HG02798 (cell line): ENCODE measurements around the gene HOXB3.

Experiments
- ATAC-seq: cut with Tn5 transposase; IDR thresholded peaks from one replicate; pipeline ENCODE4 v1.9.1; 2021; ENCODE audit warnings: mild to moderate bottlenecking; ENCODE audit not compliant: unreplicated experiment, poor library complexity

HOXB3 gene

DNA sequence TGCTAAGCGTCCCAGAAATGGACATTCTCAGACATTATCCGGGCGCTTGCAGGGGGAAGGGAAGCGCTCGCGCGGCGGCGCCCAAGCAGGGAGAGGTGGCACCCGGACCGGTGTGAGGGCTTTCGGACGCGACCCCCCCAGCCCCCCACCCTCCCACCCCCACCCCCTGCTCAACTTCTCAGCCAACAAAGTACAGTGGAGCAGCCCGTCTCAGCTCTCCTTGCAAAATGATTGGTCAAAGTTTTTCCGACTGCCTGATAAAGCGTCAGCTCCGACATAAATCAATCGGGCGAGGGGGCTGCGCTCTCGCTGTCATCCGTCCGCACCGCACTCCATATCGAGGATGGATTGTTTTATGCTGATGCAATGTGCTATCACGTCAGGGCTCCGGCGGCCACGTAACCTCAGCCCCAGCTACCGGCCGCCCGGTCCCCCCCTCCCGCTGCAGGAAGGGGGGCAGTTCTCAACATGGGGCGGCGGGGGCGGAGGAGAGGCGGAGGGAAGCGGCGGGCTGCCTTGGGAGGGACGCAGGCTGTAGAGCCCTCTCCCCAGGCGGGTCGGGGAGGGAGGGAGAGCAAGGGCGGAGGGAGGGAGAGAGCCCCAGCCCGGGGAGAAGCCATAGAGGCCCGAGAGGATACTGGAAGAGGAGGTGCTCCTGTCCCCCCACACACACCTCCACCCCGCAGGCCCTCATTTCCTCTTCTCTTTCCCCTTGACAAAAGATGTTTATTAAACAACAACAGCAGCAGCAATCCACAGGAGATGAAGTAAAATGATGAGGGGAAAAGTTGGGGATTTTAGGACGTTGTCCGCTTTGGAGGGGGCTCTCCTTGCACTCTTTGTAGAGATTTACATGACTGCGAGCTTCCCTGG is 36.4 kb upstream of the HOXB3 start, which contains the start of gene HOXB9:
TSS of gene HOXB9 (minus strand) at position 114 of the 873 bp plus-strand sequence. CDS start at position 25, 89 bp downstream.
- ATAC-seq, result no peak

DNA sequence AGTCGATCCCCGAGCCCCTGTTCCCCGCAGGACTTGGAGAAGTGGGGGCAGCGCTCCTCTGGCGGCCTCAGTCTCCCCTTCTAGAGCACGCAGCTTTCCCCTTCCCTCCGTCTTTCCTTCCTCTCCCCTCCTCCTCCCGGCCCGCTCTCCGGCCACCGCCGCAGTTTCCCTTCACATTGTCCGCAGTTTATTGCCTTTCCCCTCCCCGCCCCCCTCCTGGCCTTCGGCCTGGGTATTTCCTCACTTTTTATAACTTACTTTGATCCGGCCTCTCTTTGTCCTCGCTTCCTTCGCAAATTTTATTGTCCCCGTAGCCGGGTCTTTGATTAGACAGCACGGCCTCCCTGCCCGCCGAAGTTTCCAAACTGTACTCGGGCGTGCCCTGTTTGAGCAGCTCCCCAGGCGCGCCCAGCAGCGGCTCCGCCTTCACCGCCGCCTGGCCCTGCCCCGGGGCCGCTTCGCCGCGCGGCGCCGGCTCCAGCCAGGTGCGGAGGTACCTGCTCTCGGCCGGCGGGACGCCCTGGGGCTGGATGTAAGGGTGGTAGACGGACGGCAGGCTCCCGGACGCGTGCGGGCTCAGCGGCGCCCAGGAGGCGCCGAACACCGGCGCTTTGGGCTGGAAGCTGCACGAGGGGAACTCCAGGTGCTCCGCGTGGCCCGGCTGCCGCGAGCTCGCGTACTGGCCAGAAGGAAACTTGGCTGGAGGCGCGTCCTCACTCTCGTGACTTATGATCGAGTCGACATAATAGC is 35.6 kb upstream of the HOXB3 start:
- peak; percentile 42 for ATAC-seq

GRCh38 chr17:48624544-48625494 is 34.8 kb upstream of the HOXB3 start:
- ATAC-seq, result no peak

GRCh38 chr17:48624118-48624517 is 34.1 kb upstream of the HOXB3 start:
- no peak for ATAC-seq

DNA sequence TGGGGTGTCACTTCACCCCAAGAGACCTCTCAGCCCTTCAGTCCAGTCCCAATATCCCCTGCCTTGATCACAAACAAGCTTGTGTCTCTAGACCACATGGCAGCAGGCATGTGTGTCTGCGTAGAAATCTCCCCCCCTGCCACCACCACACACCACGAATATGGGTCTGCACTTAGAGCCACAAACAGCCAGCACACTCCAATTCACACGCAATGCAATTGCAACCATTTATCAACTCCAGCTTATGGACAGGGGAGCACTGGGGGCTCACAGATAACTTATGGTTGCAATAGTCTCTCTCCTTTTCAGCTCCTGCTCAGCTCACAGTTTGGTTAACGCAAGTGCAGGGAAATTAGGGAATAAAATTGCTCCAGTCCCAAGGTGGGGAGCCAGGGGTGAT is 33.5 kb upstream of the HOXB3 start:
- no peak for ATAC-seq

DNA sequence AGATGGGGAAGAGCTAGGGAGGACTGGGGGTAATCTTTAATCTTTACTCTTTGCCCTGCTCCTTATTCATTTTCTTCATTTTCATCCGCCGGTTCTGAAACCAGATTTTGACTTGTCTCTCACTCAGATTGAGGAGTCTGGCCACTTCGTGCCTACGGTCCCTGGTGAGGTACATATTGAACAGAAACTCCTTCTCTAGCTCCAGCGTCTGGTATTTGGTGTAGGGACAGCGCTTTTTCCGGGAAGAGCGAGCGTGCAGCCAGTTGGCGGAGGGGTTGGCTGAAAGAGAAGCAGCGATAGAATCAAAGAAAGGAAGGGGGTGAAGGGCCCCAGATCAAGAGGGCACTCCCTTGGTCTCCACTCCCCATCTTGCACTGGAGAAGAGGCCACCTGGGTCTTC is 32.8 kb upstream of the HOXB3 start:
- ATAC-seq, result no peak

DNA sequence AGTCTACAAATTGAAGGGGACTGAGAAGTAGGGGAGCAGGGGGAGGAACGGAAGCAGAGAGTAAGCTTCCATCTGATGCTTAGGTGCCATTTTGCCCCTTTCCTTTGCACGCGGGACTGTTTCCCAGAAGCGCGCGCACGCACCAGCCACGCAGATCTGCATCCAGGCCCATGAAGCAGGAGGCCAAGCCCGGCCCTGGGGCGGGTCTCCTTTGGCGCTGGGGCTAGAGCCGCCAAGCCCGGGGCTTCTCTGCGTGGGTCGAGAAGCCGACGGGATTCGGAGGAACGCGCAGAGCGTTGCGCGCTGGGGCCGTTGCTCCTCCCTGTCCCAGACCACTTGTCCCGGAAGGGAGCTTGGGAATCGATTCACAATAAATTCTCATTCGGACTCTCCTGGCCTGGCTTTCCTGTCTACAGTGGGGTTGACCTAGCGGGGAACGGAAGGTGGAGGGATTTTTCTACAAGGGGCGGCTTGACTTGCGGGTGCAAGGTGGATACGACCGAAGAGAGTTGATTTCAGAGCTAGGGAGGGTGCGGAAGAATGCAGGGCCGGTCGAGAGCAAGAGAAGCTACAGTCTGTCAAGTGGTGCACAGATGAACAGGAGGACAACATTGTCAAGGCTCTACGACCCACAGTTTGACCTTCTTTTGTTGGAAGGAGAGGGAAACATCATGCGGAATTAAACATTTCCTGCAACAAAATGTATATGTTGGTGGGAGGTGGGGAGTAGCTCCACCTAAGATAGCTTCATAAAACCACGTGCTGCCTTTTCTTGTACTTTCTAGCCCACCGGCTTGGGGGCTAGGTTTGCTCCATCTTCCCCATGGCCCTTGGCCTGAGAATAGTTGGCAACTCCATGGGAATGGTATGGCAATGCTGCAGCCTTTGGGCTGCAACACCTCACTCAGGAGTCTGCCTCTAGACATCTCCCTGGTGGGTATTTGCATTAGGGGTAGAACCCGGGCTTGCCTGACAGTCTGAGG is 31.7 kb upstream of the HOXB3 start:
- no peak for ATAC-seq

DNA sequence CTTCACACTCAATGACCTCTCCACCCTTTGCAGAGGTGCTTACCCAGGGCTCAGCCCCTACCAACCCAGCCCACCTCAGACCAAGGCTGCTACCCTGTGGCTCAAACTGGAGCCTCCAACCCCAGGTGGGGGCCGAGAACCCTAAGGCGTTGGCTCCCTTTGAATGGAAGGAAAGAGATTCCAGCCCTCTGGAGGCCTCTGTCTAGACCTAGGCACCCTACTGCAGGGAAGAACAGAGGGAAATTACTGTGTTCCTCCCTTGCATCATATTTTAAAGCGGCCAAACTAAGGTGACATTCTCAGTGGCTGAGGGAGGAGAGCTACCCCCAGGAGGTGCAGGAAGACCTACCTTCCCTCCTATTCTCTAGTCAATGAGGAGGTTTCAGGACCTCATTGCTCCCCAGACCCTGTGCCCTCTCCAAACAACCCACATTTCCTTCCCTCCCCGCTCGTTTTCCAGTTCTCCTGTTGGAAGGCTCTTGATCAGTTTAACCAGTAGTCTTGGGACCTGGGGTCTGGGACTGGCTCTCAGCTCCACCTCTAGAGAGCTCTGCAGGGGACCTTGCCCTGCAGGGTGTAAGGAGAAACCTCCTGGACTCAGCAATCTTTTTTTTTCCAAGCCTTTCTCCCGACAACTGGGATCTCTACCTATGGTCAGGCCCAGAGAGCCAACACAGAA is 30.6 kb upstream of the HOXB3 start:
- ATAC-seq, result no peak

GRCh38 chr17:48619826-48620449 is 29.9 kb upstream of the HOXB3 start:
- no peak for ATAC-seq

- no peak for ATAC-seq
These were observed 28.3 kb upstream of the HOXB3 start for GRCh38 chr17:48618256-48618896.

DNA sequence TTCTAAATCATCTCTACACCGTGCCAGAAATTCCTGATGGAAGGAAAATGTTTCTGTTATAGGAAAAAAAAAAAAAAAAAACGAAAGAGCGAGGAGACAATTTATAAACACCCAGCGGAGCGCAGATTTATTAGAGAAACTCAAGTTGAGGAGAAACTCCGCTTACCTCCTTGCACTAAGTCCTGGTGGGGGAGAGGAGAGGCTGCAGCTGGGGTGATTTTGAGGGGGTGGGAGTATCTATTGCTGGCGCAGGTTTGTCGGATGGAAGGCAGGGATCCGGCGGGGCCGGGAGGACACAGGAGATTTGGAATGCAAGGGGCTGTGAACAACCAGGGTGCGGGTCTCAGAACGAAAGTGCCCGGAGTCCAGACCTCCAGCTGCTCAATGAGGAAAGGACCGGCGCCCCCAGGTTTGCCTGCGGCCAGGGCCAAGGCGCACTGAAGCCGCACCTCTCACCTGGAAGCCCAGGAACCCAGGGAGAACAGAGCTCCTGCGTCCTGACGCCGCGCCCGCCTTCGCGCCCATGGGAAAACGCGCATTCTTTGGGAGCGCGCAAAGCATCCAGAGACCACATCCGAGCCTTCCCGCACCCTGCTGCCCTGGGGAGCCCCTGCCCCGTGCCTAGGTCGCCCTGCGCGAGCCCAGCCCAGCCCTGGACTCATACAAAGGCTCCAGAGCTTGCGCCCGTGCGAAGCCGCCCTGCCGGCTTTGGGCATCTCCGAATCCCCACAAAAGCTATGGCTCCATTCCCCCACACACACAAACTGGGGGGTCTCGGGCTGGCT is 27.6 kb upstream of the HOXB3 start:
- no peak for ATAC-seq

DNA sequence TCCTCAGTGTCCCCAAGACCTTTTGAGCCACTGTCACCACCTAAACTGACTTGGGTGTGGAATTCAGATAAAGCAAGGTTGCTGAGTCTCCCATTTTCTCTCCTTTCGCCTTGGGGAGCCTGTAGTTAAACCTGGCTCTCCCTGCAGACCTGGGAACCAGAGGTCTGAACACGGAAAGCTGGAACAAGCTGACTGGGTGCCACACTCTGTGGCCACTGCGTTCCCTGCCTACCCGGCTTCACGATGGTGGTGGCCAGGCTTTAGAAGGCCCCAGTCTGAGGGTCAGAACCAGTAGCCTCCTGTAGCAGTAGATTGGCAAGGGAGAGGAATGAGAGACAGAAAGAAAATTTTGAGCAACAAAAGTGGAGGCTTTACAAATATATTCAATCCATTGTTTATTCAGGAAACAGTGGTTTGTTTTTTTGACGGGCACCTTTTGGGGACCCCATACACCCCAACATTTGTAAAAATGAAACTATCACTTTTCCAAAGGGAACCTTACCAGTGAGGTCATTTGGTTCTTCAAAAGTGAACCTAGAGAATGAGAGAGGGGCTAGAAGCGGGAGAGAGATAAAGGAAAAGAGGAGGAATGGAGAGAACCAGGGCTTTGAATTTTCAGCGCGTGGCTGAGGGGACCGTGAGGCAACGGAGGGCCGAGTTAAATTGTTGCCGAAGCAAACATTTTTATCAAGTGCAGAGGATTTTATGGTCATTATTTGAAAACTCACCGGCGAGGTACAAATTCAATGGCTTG is 26.9 kb upstream of the HOXB3 start:
- no peak for ATAC-seq

DNA sequence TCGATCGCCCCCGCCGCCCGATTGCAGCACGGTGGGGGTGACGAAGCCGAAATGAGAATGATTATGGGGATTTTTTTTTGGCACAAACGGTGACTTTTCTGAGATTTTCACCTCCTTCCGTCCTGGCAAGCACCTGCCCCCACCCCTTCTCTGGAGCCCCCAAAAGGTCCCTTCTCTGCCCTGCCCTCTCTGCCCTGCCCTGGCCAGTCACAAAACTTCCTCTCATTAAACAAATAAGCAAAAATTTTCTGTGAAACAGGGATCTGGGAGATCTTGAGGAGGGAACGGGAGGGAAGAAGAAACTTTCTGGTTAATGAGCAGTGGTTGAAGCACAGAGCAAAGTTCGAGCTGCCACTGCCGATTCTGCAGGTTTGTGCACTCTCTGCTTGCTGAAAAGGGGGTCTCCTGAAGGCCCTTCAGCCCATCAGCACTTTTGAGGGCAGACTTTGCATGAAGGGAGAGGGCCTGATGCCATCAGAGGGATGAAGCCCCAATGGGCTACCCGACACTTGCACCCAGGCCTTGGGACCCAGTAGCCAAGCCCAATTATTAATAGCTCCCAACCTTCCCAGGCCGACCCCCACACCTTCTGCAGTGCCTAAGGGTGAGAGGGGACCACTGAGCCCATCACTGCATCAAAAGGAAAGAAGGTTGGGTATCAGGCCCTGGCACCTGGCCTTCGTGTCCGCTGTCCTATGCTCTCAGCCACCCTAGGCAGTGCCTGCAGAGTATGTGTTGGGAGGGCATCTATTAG is 26.1 kb upstream of the HOXB3 start:
- ATAC-seq, result no peak

GRCh38 chr17:48615047-48615962 is 25.3 kb upstream of the HOXB3 start, which contains the start of gene HOXB8:
Gene HOXB8 (minus strand): TSS chr17:48615292. CDS start chr17:48614704, 588 bp downstream.
- ATAC-seq, result no peak
